Right atrium auricular region (tissue), 2 donors: ENCODE results near the gene EFNA5. TPM values are rescaled to one million over a fixed set of nuclear protein-coding genes. Genes with fewer than 3 reads are reported as not detected.

ENCODE experiments used
- DNase-seq: peaks from one replicate; pipeline ENCODE4 v3.0.0-alpha.2; 2019; ENCODE audit warnings: low spot score
- H3K27ac ChIP-seq, 2 donors: fragments of 200-600 bp; sonication (generic); 1 replicate in 1 of 2; 2 replicates in 1 of 2; pipeline ENCODE4 v1.5.1; 2016 to 2019
- H3K27me3 ChIP-seq, 2 donors: fragments of 200-600 bp; sonication (generic); one replicate each; pipeline versions ENCODE4 v1.5.1 to v1.6.0; 2017 to 2019
- H3K36me3 ChIP-seq: fragments of 200-600 bp; sonication (generic); one replicate; pipeline ENCODE4 v1.5.1; 2016
- H3K4me1 ChIP-seq, 2 donors: fragments of 200-600 bp; sonication (generic); one replicate each; pipeline versions ENCODE4 v1.5.1 to v1.6.0; 2017 to 2019
- H3K4me3 ChIP-seq, 2 donors: fragments of 200-600 bp; sonication (generic); 1 replicate in 1 of 2; 2 replicates in 1 of 2; pipeline ENCODE4 v1.5.1; 2017 to 2019; ENCODE audit warnings: mild to moderate bottlenecking in 1 of 2, moderate library complexity in 1 of 2
- H3K9me3 ChIP-seq, 2 donors: fragments of 200-600 bp; sonication (generic); one replicate each; pipeline ENCODE4 v1.5.1; 2019
- total RNA-seq, 2 donors: library from RNA; depleted of rRNA; stranded (reverse); fragments of >200 nt; gene quantifications; one replicate each; pipeline ENCODE4 v1.1.0, GENCODE V29; 2016
- TF ChIP-seq, protein P1 (sequence below), 2 donors: fragments of 200-600 bp; sonication (generic); IDR thresholded peaks; one replicate each; pipeline ENCODE4 v1.5.1; 2019; ENCODE audit warnings: antibody characterized with exemption in 2 of 2

The EFNA5 gene
- total RNA-seq, 2 donors from 2014 or later = 17.0 to 19.2 TPM

DNA sequence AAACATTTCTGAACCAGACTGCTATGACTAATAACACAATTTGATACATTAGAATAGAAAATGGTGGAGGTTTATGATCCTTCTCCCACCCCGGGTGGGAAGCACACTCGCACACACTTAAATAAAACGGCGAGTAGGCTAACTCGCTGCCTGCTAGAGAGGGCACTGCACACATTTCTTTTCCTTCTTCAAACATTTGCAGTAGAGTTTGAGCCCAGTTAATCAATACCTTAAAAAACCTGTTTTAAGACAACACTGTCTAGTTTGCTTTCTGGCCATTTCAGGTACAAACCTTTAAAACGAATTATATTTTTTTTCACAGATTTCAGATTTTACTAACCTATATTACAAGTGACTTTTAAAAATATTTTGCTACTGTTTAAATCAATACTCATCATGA is 63.5 kb downstream of the EFNA5 start:
- H3K4me3 ChIP-seq = no peak overlapping the region
- H3K27me3 ChIP-seq = no peaks in the 10 kb centered on the region
- H3K4me1 ChIP-seq = peaks cover 0 to 14% of the 10 kb centered on the region in 2 donors
- no peak for DNase-seq
- H3K9me3 ChIP-seq = no peaks in the 10 kb centered on the region
- H3K36me3 ChIP-seq = no peaks in the 10 kb centered on the region
- peak overlapping the region in 1 of 2 donors; percentile 4 for H3K27ac ChIP-seq
- TF ChIP-seq, protein P1, sequence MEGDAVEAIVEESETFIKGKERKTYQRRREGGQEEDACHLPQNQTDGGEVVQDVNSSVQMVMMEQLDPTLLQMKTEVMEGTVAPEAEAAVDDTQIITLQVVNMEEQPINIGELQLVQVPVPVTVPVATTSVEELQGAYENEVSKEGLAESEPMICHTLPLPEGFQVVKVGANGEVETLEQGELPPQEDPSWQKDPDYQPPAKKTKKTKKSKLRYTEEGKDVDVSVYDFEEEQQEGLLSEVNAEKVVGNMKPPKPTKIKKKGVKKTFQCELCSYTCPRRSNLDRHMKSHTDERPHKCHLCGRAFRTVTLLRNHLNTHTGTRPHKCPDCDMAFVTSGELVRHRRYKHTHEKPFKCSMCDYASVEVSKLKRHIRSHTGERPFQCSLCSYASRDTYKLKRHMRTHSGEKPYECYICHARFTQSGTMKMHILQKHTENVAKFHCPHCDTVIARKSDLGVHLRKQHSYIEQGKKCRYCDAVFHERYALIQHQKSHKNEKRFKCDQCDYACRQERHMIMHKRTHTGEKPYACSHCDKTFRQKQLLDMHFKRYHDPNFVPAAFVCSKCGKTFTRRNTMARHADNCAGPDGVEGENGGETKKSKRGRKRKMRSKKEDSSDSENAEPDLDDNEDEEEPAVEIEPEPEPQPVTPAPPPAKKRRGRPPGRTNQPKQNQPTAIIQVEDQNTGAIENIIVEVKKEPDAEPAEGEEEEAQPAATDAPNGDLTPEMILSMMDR (IDR thresholded peaks at IDR 0.05) = no peak

- H3K4me1 ChIP-seq = peaks cover 0 to 14% of the 10 kb centered on the region in 2 donors
- no peaks in the 10 kb centered on the region for H3K36me3 ChIP-seq
- no peak overlapping the region for H3K4me3 ChIP-seq
- DNase-seq = no peak
- no peaks in the 10 kb centered on the region for H3K9me3 ChIP-seq
- TF ChIP-seq, protein P1 (IDR thresholded peaks at IDR 0.05) = no peak
- no peaks in the 10 kb centered on the region for H3K27me3 ChIP-seq
- H3K27ac ChIP-seq = no peak overlapping the region
These were observed 65.1 kb downstream of the EFNA5 start for GRCh38 chr5:107605596-107606125.

DNA sequence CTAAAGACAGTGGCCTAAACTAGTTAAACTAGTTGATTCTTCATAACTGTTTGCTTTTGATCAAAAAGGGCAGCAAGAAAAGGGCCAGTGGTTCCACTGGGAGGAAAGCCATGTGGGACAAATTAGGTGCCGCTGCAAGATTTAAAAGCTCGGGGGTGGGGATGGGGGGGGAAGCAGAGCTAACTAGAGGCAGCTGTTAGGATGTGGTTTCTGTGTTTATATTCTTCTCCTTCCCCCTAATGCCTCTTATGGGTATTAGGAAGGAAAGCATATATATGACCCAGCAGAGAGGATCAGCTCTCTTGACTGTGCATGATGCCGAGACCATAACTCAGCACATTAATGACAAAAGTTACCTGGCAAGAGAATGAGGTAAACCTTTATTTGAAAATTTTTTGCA is 65.7 kb downstream of the EFNA5 start:
- TF ChIP-seq, protein P1 (IDR thresholded peaks at IDR 0.05) = no peak
- Histone ChIP-seq H3K27me3 (no peaks in the 10 kb centered on the region), H3K27ac (no peak overlapping the region), H3K4me3 (no peak overlapping the region), H3K36me3 (no peaks in the 10 kb centered on the region), H3K4me1 (peaks cover 0 to 14% of the 10 kb centered on the region in 2 donors), H3K9me3 (no peaks in the 10 kb centered on the region)
- no peak for DNase-seq

- Histone ChIP-seq H3K4me3 (peak overlapping the region in 1 of 2 donors; percentile 0), H3K27me3 (no peaks in the 10 kb centered on the region), H3K9me3 (no peaks in the 10 kb centered on the region), H3K27ac (no peak overlapping the region), H3K36me3 (no peaks in the 10 kb centered on the region), H3K4me1 (peaks cover 0 to 14% of the 10 kb centered on the region in 2 donors)
- no peak for DNase-seq
- TF ChIP-seq, protein P1 (IDR thresholded peaks at IDR 0.05) = no peak
These were observed 66.4 kb downstream of the EFNA5 start for GRCh38 chr5:107604146-107604910.

GRCh38 chr5:107603349-107603748 is 67.4 kb downstream of the EFNA5 start:
- Histone ChIP-seq H3K27ac (peak overlapping the region in 1 of 2 donors; percentile 25), H3K36me3 (no peaks in the 10 kb centered on the region), H3K27me3 (no peaks in the 10 kb centered on the region), H3K4me1 (peaks cover 0 to 14% of the 10 kb centered on the region in 2 donors), H3K4me3 (no peak overlapping the region), H3K9me3 (no peaks in the 10 kb centered on the region)
- TF ChIP-seq, protein P1 (IDR thresholded peaks at IDR 0.05) = no peak
- DNase-seq = no peak
